Peyer's patch (tissue), 4 donors: ENCODE results near the gene ARRB1.
A peak's percentile ranks its signal among the peaks of the same experiment; 100 is the strongest.

Experiments used
- CTCF ChIP-seq, 6 experiments: fragments of 450-650 bp in 4 of 6; fragments of 200-600 bp in 2 of 6; sonication (generic) in 1 of 6; IDR thresholded peaks; one replicate each; pipeline ENCODE4 v1.5.1; 2017 to 2019; ENCODE audit warnings: antibody characterized with exemption in 6 of 6, mild to moderate bottlenecking in 3 of 6, moderate library complexity in 1 of 6
- POLR2A ChIP-seq, 2 donors: fragments of 450-650 bp; IDR thresholded peaks; one replicate each; pipeline ENCODE4 v1.5.1; 2017; ENCODE audit warnings: antibody characterized with exemption in 2 of 2, mild to moderate bottlenecking in 2 of 2, moderate library complexity in 2 of 2

GRCh38 chr11:75241036-75241905 lies 110.2 kb downstream of the ARRB1 start:
- peak; percentile 64 to 100 (median 96) for TF ChIP-seq CTCF (IDR thresholded peaks at IDR 0.05)
- no peak for TF ChIP-seq POLR2A (IDR thresholded peaks at IDR 0.05)
